ENCODE data around the gene SEC61A1. TPM values are rescaled to one million over a fixed set of nuclear protein-coding genes. Genes with fewer than 3 reads are reported as not detected.

SEC61A1 gene
- total RNA-seq, 1 experiment from 2014 or later: 189 TPM

DNA sequence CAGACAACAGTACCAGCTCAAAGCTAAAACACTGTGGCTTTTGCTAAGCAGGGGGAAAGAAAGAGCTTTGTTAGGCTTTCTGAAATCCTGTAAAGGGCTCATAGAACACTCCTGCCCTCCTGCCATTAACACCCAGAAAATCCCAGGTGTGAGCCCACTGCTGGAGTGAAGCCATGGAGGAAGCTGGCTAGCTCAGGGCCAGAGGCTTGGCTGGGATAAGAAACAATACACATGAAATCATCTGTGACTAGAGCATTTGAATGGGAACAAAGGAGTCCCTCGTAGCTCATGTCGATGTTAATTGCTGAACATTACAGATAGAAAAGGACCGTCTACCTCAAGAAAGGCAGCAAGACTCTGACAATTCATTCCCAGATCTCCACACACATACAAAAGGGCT is 47.9 kb downstream of the SEC61A1 start:
- Histone ChIP-seq H4K20me1 (ENCODE audit: insufficient read depth) (peaks cover 37% of the 10 kb centered on the region), H3K4me1 (replicated peaks; ENCODE audit: insufficient read depth) (no peaks in the 10 kb centered on the region), H3K79me2 (ENCODE audit: low read depth) (no peaks in the 10 kb centered on the region), H3K4me3 (no peak overlapping the region), H3K27ac (no peak overlapping the region), H3F3A (ENCODE audit: insufficient read depth, low read depth) (no peaks in the 10 kb centered on the region; the same call in 1 of the 2 replicates), H3K9me2 (ENCODE audit: insufficient read depth) (no peaks in the 10 kb centered on the region), H3K36me3 (ENCODE audit: low read depth) (peaks cover 20% of the 10 kb centered on the region; the same call in 1 of the 2 replicates), H3K9me3 (ENCODE audit: insufficient read depth, low read depth) (no peaks in the 10 kb centered on the region), H3K27me3 (ENCODE audit: insufficient read depth, low read depth) (no peaks in the 10 kb centered on the region), H3K4me2 (no peak overlapping the region), H2AFZ (no peak overlapping the region)
- BruUV-seq (replicated peaks): no TSS peak
- no peak for DNase-seq
- intact Hi-C loops (cut with micrococcal nuclease; ENCODE audit: unreplicated experiment): no loop called here
- TF ChIP-seq, protein P1, sequence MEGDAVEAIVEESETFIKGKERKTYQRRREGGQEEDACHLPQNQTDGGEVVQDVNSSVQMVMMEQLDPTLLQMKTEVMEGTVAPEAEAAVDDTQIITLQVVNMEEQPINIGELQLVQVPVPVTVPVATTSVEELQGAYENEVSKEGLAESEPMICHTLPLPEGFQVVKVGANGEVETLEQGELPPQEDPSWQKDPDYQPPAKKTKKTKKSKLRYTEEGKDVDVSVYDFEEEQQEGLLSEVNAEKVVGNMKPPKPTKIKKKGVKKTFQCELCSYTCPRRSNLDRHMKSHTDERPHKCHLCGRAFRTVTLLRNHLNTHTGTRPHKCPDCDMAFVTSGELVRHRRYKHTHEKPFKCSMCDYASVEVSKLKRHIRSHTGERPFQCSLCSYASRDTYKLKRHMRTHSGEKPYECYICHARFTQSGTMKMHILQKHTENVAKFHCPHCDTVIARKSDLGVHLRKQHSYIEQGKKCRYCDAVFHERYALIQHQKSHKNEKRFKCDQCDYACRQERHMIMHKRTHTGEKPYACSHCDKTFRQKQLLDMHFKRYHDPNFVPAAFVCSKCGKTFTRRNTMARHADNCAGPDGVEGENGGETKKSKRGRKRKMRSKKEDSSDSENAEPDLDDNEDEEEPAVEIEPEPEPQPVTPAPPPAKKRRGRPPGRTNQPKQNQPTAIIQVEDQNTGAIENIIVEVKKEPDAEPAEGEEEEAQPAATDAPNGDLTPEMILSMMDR (conservative IDR thresholded peaks at IDR 0.05): no peak
- no peak for TF ChIP-seq EZH2 (IDR thresholded peaks at IDR 0.05; ENCODE audit: low read depth)
- ChIA-PET CTCF (interaction anchor here (0.7 kb wide), 1 partner anchor 94 kb away, joined by 6 read pairs; no protein-coding TSS in a partner anchor), POLR2A (ENCODE audit: unreplicated experiment) (no interaction called here)

DNA sequence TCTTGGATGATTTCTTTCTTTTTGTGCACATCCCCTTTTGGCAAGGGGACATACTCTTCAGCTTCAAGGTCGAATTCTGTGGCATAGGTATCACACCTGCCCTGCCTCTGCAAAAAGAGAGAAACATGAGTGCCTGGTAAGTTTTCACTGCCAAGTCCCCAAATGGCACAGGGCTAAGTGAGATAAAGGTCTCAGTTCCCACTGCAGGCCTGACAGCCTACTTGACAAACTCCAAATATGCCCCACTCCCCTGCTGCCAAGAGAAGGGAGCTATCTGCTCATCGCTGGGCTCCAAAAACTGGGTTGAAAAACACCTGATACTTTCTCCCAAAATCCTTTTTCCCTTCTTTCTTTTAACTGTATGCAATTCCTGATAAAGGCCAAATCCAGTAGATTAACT is 48.4 kb downstream of the SEC61A1 start:
- Histone ChIP-seq H3K4me3 (no peak overlapping the region), H3K36me3 (ENCODE audit: low read depth) (peaks cover 23% of the 10 kb centered on the region), H4K20me1 (ENCODE audit: insufficient read depth) (peaks cover 37% of the 10 kb centered on the region), H3K27me3 (ENCODE audit: insufficient read depth, low read depth) (no peaks in the 10 kb centered on the region), H3K4me2 (no peak overlapping the region), H3K9me2 (ENCODE audit: insufficient read depth) (no peaks in the 10 kb centered on the region), H3K27ac (no peak overlapping the region), H2AFZ (no peak overlapping the region), H3F3A (ENCODE audit: insufficient read depth, low read depth) (no peaks in the 10 kb centered on the region; the same call in 1 of the 2 replicates), H3K79me2 (ENCODE audit: low read depth) (no peaks in the 10 kb centered on the region), H3K9me3 (ENCODE audit: insufficient read depth, low read depth) (no peaks in the 10 kb centered on the region), H3K4me1 (replicated peaks; ENCODE audit: insufficient read depth) (no peaks in the 10 kb centered on the region)
- POLR2A ChIA-PET (ENCODE audit: unreplicated experiment): no interaction called here
- BruUV-seq (replicated peaks): no TSS peak
- TF ChIP-seq, protein P1 (conservative IDR thresholded peaks at IDR 0.05): no peak
- TF ChIP-seq EZH2 (IDR thresholded peaks at IDR 0.05; ENCODE audit: low read depth): no peak
- DNase-seq: no peak
- CTCF ChIA-PET: no interaction called here
- intact Hi-C loops (cut with micrococcal nuclease; ENCODE audit: unreplicated experiment): no loop called here

GRCh38 chr3:128103136-128103676 is 51.0 kb downstream of the SEC61A1 start:
- BruUV-seq (replicated peaks): no TSS peak
- Histone ChIP-seq H3K36me3 (ENCODE audit: low read depth) (peaks cover 11% of the 10 kb centered on the region), H4K20me1 (ENCODE audit: insufficient read depth) (peaks cover 46% of the 10 kb centered on the region), H3K27ac (no peak overlapping the region), H3K4me1 (replicated peaks; ENCODE audit: insufficient read depth) (no peaks in the 10 kb centered on the region), H3K79me2 (ENCODE audit: low read depth) (peaks cover 11% of the 10 kb centered on the region), H3F3A (ENCODE audit: insufficient read depth, low read depth) (no peaks in the 10 kb centered on the region), H3K9me2 (ENCODE audit: insufficient read depth) (no peaks in the 10 kb centered on the region), H3K4me2 (no peak overlapping the region), H2AFZ (no peak overlapping the region), H3K4me3 (no peak overlapping the region), H3K9me3 (ENCODE audit: insufficient read depth, low read depth) (no peaks in the 10 kb centered on the region), H3K27me3 (ENCODE audit: insufficient read depth, low read depth) (no peaks in the 10 kb centered on the region)
- ChIA-PET POLR2A (ENCODE audit: unreplicated experiment) (no interaction called here), CTCF (no interaction called here)
- TF ChIP-seq, protein P1 (conservative IDR thresholded peaks at IDR 0.05): no peak
- no peak for TF ChIP-seq EZH2 (IDR thresholded peaks at IDR 0.05; ENCODE audit: low read depth)
- DNase-seq: no peak
- intact Hi-C loops (cut with micrococcal nuclease; ENCODE audit: unreplicated experiment): no loop called here
